GM18909 (cell line): Measurements from ENCODE around the gene GNB2.

Experiments
- ATAC-seq: cut with Tn5 transposase; IDR thresholded peaks from one replicate; pipeline ENCODE4 v1.9.1; 2021; ENCODE audit warnings: mild to moderate bottlenecking; ENCODE audit not compliant: unreplicated experiment, poor library complexity

GNB2 gene

GRCh38 chr7:100679927-100680575 lies 6.5 kb downstream of the GNB2 start:
- no peak for ATAC-seq

GRCh38 chr7:100680576-100681271 lies 7.2 kb downstream of the GNB2 start:
- no peak for ATAC-seq

GRCh38 chr7:100681491-100682227 lies 8.1 kb downstream of the GNB2 start:
- no peak for ATAC-seq

DNA sequence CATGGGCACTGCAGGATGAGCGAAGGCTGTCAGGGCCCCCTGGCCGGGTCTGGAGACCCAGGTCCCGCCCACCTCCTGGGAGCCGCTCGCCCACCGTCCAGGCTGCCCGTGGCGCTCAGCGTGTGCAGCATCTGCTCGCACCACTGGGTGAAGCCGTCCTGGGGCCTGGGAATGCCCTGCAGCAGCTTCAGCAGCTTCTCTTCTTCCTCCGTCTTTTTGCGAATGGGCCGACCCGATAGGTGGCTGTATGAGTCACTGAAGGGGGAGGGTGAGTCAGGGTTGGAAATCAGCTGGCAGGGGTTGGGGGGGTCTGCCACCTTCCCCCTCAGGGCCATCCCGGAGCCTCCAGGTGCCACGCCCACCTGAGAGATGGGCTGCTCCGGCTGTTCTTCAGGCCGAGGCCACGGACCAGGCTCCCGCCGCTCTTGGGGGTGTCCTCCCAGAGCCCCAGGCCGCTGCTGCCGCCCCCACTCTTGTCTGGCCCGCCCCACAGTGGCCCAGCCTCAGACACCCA lies 8.7 kb downstream of the GNB2 start:
- no peak for ATAC-seq

DNA sequence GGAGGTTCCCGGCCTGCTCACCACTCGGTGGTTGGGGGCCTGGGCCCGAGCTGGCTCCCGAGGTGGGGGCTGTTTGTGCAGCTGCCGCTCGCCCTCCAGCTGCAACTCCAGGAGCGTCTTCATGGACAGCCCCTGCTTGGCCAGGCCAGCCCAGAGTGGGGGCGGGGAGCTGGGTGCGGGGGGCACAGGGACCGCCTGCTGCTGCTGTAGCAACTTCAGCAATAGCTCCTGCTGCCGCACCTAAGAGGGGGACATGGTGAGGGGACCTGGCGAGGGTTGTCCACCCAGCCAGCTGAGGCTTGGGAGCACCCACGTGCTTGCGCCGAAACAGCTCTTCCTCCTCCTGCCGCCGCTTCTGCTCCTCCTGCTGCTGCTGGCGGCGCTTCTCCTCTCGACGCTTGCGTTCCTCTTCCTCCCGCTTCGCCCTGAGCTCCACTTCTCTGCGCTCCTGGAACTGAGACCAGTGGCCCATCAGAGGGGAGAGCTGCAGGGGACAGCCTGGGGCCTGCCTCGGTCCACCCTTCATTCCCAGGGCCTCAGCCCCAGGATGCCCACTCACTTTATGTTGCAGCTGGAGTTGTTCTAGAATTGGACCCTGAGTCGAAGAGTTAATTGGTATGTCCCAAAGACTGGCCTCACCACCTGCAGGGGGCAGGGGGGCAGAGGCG lies 9.6 kb downstream of the GNB2 start:
- no peak for ATAC-seq

DNA sequence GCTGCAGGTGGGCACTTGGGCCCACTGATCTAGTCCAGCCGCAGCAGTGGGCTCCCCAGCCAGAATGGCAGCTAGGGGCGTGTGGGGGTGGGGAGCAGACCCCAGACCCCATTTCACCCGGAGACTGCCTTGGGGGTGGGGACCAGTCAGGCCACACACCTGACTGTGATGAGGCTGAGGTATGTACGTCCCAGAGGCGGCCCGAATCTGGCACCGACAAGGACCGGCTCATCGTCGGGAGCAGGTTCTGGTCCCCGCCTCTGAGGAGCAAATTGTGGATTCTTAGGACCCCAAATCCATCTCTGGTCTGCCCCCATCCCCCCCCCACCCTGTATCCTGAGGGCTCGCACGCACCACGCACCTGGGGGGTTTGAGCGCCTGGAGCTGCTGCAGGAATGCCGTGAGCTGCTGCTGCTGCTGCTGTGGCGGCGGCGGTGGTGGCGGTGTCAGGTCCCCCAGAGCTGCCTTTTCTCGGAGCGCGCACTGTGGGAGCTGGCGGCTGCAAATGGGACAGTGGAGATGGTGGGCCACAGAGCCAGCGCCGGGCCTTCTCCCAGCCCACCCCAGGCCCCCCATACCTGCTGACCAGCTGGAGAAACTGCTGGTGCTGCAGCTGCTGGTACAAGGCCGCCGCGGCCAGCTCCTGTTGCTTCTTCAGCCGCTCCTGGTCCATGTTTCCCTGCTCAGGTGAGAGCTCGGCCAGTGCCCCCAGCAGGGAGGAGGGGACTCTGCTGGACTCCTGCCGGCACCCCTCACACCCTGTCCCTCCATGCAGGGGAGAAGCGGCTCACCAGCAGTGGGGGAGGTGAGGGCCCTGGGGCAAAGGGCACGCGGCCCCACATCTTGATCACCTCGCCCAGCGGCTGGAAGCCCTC lies 10.4 kb downstream of the GNB2 start:
- no peak for ATAC-seq

DNA sequence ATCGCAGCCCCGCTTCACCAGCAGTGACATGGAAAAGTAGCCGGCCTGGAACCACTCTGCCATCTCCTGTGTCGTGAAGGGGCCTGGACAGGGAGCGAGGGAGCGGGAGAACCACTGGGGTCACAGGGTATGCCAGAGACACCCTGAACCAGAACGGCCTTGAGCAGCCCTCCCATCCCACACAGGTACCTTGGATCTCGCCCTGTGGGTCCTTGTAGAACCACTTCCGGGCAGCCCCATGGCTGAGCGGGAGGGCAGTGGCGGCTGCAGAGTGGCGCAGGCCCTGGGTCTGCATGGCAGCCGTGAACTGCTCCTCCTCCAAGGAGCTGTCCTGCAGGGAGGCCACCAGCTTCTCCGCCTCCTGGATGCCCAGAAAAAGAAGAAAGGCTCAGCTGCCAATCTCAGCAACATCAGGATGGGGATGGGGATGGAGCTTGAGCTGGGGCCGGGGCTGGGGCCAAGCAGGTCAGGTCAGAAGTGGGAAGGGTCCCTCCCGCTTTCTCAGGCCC lies 11.0 kb downstream of the GNB2 start:
- no peak for ATAC-seq

DNA sequence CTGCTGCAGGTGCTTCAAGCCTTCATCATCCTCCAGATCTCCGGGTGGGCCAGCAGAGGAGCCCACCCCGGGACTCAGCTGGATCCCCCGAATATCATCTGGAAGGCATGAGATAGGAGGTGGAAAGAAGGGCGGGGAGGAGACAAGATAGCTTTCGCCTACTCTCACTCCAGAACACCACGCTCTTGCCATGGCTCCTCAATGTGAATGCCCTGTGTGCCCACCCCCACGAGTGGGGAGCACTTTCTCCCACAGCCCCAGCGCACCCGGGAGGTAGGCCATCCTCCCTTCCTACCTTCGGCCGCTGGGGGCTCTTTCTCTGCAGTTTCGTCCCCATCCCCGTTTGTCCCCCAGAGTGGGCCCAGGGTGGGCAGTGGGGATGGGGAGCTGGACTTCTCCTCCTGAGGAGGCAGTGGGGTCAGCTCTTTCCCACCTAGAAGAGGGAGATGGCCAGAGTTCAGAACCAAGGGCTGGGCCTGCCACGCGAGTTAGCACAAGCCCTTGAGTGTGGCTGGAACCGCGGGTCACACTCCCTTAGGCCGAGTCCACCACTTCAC lies 11.6 kb downstream of the GNB2 start:
- no peak for ATAC-seq

- ATAC-seq: no peak
Observed at GRCh38 chr7:100685631-100686145, 12.1 kb downstream of the GNB2 start.

DNA sequence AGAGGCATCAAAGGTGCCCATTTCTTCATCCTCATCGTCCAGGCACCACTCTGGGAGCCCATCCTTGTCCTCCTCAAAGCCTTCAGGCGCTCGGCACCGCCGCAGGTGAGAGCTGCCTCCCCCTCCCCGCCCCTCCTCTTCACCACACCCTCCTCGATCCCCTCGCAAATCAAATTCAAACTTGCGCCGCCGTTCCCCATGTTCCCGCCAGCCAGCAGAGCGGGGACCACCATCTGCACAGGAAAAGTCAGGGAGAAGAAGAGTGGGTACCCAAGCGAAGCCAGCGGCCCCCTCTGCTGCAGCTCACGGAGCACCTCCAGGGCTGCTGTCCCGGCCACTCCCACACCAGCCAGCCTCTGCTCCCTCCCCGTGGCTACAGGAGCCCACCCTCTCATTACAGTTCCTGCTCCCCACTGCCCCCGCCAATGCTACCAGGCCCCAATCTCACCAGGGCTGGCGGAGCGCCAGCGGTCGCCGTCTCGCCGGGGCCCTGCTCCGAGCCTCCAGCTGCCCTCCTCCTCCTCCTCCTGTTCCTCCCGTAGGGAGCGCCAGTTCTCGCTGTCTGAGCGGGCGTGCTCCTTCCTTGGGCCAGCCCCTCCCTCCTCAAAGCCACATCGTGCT lies 12.8 kb downstream of the GNB2 start:
- ATAC-seq: no peak

DNA sequence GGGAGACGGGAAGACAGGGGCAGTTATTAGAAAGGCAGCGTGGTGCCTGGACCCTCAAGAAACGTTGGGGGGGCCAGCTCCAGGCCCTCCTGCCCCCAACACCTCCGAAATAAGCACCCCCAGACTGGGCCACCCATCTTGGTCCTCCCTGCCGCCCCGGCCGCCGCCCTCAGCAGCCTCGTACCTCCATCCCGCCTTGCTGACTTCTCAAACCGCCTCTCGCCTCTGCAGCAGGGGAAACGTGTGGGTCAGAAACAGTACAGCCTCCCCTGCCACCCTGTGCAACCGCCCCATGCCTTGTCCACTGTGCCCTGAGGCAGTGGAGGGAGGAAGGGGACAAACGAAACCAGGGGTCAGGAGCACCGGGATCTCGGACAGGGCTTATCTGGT lies 13.3 kb downstream of the GNB2 start:
- no peak for ATAC-seq

- ATAC-seq: no peak
Observed at GRCh38 chr7:100687261-100687660, 13.7 kb downstream of the GNB2 start.

DNA sequence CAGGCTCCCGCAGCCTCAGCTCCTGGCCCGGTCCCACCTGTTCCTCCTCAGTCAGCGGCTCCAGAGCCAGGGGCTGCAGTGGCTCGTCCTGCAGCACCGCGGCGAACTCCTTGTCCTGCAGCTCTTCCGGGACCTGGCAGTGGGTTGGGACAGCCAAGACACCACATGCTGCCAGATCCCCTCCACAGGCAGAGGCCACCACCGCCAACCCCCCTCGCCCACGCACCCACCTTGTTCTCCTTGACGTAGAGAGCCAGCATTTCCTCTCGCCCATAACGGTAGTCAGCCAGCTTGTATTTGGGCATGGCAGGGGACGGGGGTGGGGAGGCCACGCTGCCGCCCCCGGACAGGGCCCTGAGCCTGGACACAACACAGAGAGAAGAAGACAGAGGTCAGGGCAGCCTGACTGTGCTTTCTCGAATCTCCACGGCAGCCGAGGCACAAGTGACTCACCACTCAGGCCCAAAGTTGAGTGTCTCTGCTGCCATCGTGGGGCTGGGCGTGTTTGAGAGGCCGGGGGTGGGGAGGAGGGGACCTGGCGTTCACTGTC lies 14.3 kb downstream of the GNB2 start:
- no peak for ATAC-seq

DNA sequence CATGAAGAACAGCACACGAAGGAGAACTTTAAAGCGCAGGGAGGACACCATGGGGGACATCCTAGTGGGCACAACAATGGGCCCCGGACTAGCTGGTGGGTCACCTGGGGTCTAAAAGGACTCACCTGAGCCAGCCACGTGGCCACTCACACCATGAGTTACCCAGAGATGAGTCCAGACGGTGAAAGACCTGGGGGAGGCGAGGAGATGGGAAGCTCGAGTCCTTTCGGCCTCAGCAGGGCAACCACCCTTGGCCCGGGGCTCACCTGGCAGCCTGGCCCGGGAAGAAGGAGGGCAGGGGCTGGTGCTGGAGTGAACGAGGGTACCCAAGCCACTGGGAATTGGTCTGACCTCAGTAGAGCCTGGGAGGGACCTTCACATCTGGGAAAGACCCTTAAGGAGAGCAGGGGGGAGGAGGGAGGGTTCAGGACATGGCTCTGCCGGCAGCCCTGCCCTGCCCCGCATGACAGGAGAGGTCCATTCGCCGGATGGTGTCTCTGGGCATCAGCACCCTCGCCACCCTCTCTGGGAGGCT lies 14.9 kb downstream of the GNB2 start:
- ATAC-seq: no peak

GRCh38 chr7:100689230-100690135 lies 15.9 kb downstream of the GNB2 start:
- no peak for ATAC-seq

DNA sequence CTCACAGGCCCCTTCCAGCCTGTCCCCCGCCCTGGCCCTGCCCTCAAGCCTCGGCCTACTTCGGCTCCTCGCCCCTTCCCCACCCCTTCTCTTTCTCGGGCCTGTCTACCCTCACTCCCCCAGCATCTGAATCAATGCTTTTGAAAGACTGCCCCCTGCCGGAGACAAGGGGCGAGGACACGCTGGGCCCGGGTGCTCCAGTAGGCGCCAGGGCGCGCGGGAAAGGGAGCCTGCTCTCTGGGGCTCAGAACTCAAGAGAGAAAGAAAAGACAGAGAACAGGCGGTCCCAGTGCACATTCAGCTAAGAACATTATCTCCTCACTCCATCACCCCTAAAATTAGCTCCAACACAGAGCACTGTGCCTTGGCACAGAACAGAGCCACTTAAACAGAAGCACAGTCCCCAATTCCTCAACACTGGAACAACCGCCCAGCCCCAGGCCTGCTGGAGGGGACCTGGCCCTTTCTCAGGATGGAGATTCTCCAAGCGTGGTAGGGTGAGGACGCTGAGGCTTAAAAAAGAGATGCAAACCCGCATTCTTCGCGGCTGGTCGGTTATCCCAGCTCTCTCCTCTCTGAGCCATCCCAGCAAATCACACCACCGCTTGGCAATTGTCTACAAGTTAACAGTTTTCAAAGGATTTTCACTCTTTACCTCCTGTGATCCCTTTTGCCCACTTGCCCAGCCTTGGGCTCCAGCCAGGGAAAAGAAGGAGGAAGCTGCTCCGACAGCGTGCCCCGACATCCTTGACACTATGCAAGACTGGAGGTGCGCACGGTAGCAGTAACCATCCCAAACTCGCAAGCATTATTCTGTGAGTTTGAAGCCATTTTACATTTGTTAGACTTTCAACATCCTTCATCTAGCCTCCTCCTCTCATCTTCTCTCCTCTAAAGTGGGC lies 18.4 kb downstream of the GNB2 start:
- peak; percentile 43 for ATAC-seq
